Measurements from ENCODE around the gene LAG3.

GRCh38 chr12:6745741-6746525 is 26.4 kb upstream of the LAG3 start:
- TF ChIP-seq CTCF (IDR thresholded peaks at IDR 0.05) (no peak), POLR2AphosphoS2 (conservative IDR thresholded peaks at IDR 0.05; ENCODE audit: low read length) (no peak)
